Calu3 (cell line): ENCODE data around the gene SCNN1B. TPM values are rescaled to one million over a fixed set of nuclear protein-coding genes. Genes with fewer than 3 reads are reported as not detected.

Experiments used
- BruUV-seq: library from RNA; stranded (reverse); fragments of 400-500 nt; replicated peaks from 2 replicates; lab custom pipeline; 2021; lab: Mats Ljungman, UMichigan
- CTCF ChIA-PET: fragments of 300-600 bp; sonication (Branson Sonifier 250); formaldehyde crosslinking; loops from one replicate; lab custom pipeline; 2022; ENCODE audit warnings: antibody characterized with exemption; lab: Charles Lee
- DNase-seq: peaks from one replicate; pipeline ENCODE4 v3.0.0; 2022
- H3K27ac Mint-ChIP-seq: one replicate; pipeline ENCODE4 v1.8.0; 2022; ENCODE audit warnings: mixed read lengths; ENCODE audit not compliant: unreplicated experiment
- H3K27me3 Mint-ChIP-seq: one replicate; pipeline ENCODE4 v1.8.0; 2022; ENCODE audit warnings: mixed read lengths; ENCODE audit not compliant: unreplicated experiment
- H3K36me3 Mint-ChIP-seq: one replicate; pipeline ENCODE4 v1.8.0; 2022; ENCODE audit warnings: mild to moderate bottlenecking, moderate library complexity, mixed read lengths; ENCODE audit not compliant: insufficient read depth, unreplicated experiment
- H3K4me1 Mint-ChIP-seq: one replicate; pipeline ENCODE4 v1.8.0; 2022; ENCODE audit warnings: mild to moderate bottlenecking, low read depth, mixed read lengths; ENCODE audit not compliant: unreplicated experiment
- H3K4me3 Mint-ChIP-seq: one replicate; pipeline ENCODE4 v1.8.0; 2022; ENCODE audit warnings: mild to moderate bottlenecking, low read depth, moderate library complexity, mixed read lengths; ENCODE audit not compliant: unreplicated experiment
- H3K9me3 Mint-ChIP-seq: one replicate; pipeline ENCODE4 v1.8.0; 2022; ENCODE audit warnings: low read depth, mixed read lengths; ENCODE audit not compliant: unreplicated experiment
- CTCF ChIP-seq: fragments of 200-600 bp; IDR thresholded peaks from one replicate; pipeline ENCODE4 v1.8.0; 2022; ENCODE audit warnings: antibody characterized with exemption; ENCODE audit not compliant: unreplicated experiment
- intact Hi-C: fragments of 100-400 bp; cut with micrococcal nuclease; formaldehyde crosslinking; loops from one replicate; pipeline ENCODE4 v1.10.0; 2022; ENCODE audit not compliant: unreplicated experiment
- total RNA-seq: library from RNA; stranded (reverse); gene quantifications from 2 replicates; pipeline ENCODE4 v1.2.3, GENCODE V29; 2022

SCNN1B gene
- total RNA-seq, 1 experiment from 2014 or later: not detected

DNA sequence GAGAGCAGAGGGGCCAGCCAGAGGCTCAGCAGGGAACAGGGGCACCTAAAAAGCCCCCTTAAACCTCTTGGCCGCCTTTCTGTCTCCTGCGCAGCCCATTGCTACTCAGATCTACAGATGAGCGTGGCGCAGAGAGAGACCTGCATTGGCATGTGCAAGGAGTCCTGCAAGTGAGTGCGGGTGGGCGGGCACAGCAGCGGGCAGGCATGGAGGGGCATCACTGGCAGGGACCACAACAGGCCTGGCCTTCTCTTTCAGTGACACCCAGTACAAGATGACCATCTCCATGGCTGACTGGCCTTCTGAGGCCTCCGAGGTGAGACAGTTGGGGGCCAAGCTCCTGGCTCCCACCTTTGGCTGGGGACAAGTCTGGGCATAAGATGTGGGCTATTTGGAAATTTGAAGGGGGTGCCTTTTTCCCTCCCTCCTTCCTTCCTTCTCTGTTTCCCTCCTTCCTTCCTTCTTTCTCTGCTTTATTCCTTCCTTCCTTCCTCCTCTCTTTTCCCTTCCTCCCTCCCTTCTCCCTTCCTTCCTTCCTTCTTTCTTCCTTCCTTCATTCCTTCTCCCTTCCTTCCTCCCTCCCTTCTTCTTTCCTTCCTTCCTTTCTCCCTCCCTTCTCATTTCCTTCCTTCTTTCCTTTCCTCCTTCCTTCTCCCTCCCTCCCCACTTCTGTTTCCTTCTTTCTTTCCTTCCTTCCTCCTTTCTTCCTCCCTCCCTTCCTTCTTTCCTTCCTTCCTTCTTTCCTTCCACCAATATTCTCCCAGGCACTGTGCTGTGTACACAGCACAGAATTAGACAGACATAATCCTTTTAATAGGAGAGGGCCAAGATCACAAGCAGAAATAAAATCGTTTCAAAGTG lies 75.2 kb downstream of the SCNN1B start:
- peaks cover 8% of the 10 kb centered on the region for H3K4me1 Mint-ChIP-seq
- BruUV-seq: no TSS peak

DNA sequence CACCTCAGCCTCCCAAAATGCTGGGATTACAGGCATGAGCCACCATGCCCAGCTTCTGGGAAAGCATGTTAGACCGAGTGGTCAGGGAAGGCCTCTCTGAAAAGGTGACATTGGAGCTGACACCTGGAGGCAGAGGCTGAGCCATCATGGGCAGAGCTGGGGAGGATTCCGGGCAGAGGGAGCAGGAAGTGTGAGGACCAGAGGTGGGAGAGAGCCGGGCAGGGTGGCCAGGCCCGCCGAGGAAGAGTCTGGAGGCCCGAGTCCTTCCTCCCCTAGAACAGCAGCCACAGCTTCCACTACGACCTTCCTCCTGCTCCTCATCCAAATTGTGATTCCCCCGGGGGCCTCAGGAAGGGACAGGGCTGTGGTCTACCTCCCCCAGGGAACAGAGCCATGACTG lies 76.2 kb downstream of the SCNN1B start:
- DNase-seq: no peak
- TF ChIP-seq CTCF: no peak
- Mint-ChIP-seq H3K27ac (no peak overlapping the region), H3K4me3 (no peak overlapping the region), H3K4me1 (peaks cover 5% of the 10 kb centered on the region), H3K9me3 (no peaks in the 10 kb centered on the region), H3K27me3 (peaks cover 59% of the 10 kb centered on the region), H3K36me3 (no peaks in the 10 kb centered on the region)
- intact Hi-C loops: loop anchor here (5.0 kb wide), 1 partner anchor 196 kb away; the partner anchor contains the start of gene SCNN1G
- CTCF ChIA-PET: no interaction called here
- BruUV-seq: no TSS peak

More for the DNA sequence above, 75.2 kb downstream of the SCNN1B start:
- H3K27me3 Mint-ChIP-seq: peaks cover 63% of the 10 kb centered on the region
- H3K36me3 Mint-ChIP-seq: no peaks in the 10 kb centered on the region
- intact Hi-C loops: loop anchor here (5.0 kb wide), 1 partner anchor 195 kb away; the partner anchor contains the start of gene SCNN1G
- H3K9me3 Mint-ChIP-seq: no peaks in the 10 kb centered on the region
- no peak overlapping the region for H3K27ac Mint-ChIP-seq
- DNase-seq: no peak
- TF ChIP-seq CTCF: no peak
- CTCF ChIA-PET: no interaction called here
- no peak overlapping the region for H3K4me3 Mint-ChIP-seq

DNA sequence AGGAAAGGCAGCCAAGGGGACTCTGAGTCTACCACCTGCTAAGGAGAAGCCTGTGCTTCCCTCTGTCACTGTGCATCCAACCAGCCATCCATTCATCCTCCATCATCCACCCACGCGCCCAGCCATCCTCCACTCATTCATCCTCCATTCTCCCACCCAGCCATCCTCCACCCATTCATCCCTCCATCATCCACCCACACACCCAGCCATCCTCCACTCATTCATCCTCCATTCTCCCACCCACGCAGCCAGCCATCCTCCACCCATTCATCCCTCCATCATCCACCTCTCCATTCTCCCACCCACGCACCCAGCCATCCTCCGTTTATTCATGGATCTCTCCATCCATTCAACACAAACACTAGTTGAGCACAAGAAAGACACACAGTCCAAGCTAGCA lies 76.8 kb downstream of the SCNN1B start:
- intact Hi-C loops: loop anchor here (5.0 kb wide), 1 partner anchor 197 kb away; the partner anchor contains the start of gene SCNN1G
- Mint-ChIP-seq H3K27ac (no peak overlapping the region), H3K4me3 (no peak overlapping the region), H3K4me1 (no peaks in the 10 kb centered on the region), H3K27me3 (peaks cover 53% of the 10 kb centered on the region), H3K36me3 (no peaks in the 10 kb centered on the region), H3K9me3 (no peaks in the 10 kb centered on the region)
- CTCF ChIA-PET: no interaction called here
- DNase-seq: no peak
- BruUV-seq: no TSS peak
- no peak for TF ChIP-seq CTCF

DNA sequence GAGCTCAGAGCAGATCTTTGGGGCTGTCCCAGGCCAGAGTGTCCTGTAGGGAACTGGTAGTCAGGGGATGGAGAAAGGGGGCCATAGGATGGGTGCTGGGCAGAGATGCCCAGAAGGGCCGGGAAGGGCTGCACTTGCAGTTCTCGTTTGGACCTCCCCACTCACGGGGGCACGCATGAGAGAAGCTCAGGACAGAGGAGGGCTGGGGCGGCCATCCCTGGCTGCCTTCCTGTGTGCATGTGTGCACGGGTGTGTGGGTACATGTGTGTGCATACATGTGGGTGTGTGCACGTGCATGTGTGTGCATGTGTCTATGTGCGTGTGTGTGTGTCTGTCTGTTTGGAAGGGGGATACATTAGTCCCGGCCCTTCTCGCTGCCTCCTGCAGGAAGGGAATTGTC lies 77.6 kb downstream of the SCNN1B start:
- Mint-ChIP-seq H3K9me3 (no peaks in the 10 kb centered on the region), H3K36me3 (no peaks in the 10 kb centered on the region), H3K4me3 (no peak overlapping the region), H3K4me1 (no peaks in the 10 kb centered on the region), H3K27ac (no peak overlapping the region), H3K27me3 (peaks cover 50% of the 10 kb centered on the region)
- TF ChIP-seq CTCF: no peak
- CTCF ChIA-PET: no interaction called here
- no peak for DNase-seq
- BruUV-seq: no TSS peak
- intact Hi-C loops: loop anchor here (5.0 kb wide), 1 partner anchor 197 kb away; the partner anchor contains the start of gene SCNN1G
